Measurements from ENCODE around the gene ABLIM1.

ABLIM1 gene

DNA sequence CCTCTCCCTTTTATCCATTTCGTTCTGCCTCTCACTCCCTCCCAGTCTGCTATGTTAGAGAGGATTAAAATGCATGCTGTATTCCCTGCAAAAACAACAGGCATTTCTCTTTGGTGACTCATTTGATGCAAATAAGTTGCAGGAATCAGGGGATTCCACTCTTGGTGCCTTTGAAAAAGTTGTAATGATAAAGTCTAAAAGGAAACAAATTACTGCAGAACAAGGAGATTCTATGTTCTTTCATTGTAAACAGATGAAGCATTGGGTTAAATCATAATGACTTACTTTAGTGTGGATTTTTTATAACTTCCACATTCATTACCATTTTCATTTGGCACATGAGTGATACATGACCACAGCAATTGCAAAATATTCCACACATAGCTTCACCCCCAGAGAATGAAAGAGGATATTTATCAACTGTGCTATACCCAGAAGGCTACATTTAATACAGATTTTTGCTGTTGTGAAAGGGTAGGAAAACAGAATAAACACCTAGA is 33.4 kb upstream of the ABLIM1 start:
- Histone ChIP-seq H3K27me3 (no peaks in the 10 kb centered on the region), H3K27ac (no peak overlapping the region), H3K4me1 (peaks cover 0 to 10% (median 5%) of the 10 kb centered on the region in 10 experiments; a peak in 8 of 20 replicates), H3K9ac (no peak overlapping the region), H3K9me3 (replicated peaks in 1 of 11) (peaks cover 0 to 6% (median 0%) of the 10 kb centered on the region in 11 experiments; a peak in 2 of 22 replicates), H3K4me2 (peak overlapping the region in 1 of 11 experiments; percentile 13; a peak in 1 of 22 replicates), H3K36me3 (no peaks in the 10 kb centered on the region), H4K20me1 (no peaks in the 10 kb centered on the region), H3K4me3 (no peak overlapping the region)
- TF ChIP-seq Cebpa-rat (IDR thresholded peaks at IDR 0.05) = no peak

DNA sequence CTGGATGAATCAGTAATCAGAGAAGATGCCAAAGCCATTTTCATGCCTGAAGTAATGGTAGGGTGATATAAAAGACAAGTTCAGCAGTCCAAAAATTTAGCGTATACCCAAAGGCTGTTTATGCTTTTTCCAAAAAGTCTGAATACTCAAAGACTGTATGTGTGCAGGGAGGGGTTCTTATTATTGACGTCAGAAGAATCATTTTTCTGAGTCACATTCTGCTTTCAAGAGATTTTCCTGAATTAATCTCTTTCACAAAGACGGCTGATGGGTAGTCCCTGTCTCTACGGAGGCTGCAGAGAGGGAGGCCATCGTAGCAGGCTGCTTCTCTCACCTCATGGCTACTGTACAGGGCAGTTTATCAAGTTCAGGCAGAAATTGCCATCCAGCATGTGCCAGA is 30.7 kb upstream of the ABLIM1 start:
- H4K20me1 ChIP-seq = no peaks in the 10 kb centered on the region
- H3K4me3 ChIP-seq = no peak overlapping the region
- H3K36me3 ChIP-seq = no peaks in the 10 kb centered on the region
- H3K27ac ChIP-seq = no peak overlapping the region
- peaks cover 0 to 14% (median 0%) of the 10 kb centered on the region in 10 experiments; a peak in 5 of 20 replicates for H3K4me1 ChIP-seq
- H3K4me2 ChIP-seq = no peak overlapping the region
- no peaks in the 10 kb centered on the region for H3K9me3 ChIP-seq (replicated peaks in 1 of 11)
- no peaks in the 10 kb centered on the region for H3K27me3 ChIP-seq
- H3K9ac ChIP-seq = no peak overlapping the region
- TF ChIP-seq Cebpa-rat (IDR thresholded peaks at IDR 0.05) = no peak

DNA sequence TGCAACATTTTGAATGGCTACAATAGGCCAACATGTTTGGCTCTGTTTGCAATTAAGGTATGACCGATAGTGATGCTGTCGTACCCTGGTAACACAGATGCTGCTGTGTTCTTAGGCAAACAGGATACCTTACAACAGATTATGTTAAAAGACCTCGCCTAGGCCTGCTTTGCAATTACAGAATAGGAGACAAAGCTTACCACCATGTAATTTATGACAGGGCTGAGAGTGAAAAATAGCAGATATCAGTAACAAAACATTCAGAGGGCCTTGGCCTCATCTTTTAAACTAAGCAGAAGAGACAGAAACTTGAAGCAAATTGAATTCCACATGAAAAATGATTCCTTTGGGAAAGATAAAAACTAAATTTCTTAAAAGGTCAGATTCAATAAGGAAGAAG is 29.4 kb upstream of the ABLIM1 start:
- Histone ChIP-seq H3K36me3 (no peaks in the 10 kb centered on the region), H3K9me3 (replicated peaks in 1 of 11) (no peaks in the 10 kb centered on the region), H3K4me3 (no peak overlapping the region), H3K27ac (no peak overlapping the region), H3K4me1 (peaks cover 0 to 14% (median 0%) of the 10 kb centered on the region in 10 experiments; a peak in 5 of 20 replicates), H3K9ac (no peak overlapping the region), H3K27me3 (no peaks in the 10 kb centered on the region), H3K4me2 (no peak overlapping the region), H4K20me1 (no peaks in the 10 kb centered on the region)
- no peak for TF ChIP-seq Cebpa-rat (IDR thresholded peaks at IDR 0.05)

DNA sequence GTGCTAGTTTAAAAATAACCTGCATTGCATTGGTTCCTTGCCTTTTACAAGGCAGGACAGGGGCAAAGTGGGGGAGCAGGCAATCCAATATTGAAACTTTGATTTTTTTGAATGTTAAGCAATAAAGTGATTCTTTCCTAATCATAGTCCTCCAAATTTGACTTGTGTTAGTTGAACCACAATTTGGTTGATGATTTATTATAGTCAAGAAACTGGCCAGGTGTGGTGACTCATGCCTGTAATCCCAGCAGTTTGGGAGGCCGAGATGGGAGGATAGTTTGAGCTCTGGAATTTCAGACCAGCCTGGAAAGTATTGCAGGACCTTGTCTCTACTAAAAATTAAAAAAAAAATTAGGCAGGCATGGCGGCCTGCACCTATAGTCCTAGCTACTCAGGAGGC is 27.9 kb upstream of the ABLIM1 start:
- Histone ChIP-seq H3K9me3 (replicated peaks in 1 of 11) (no peaks in the 10 kb centered on the region), H3K4me2 (0 out of 22 replicates have a peak overlapping the region, but pooled peaks of 1 of the 11 experiments have one; percentile 10), H4K20me1 (no peaks in the 10 kb centered on the region), H3K9ac (no peak overlapping the region), H3K27me3 (no peaks in the 10 kb centered on the region), H3K4me1 (peaks cover 0 to 6% (median 0%) of the 10 kb centered on the region in 10 experiments; a peak in 1 of 20 replicates), H3K27ac (no peak overlapping the region), H3K4me3 (no peak overlapping the region), H3K36me3 (no peaks in the 10 kb centered on the region)
- TF ChIP-seq Cebpa-rat (IDR thresholded peaks at IDR 0.05) = no peak

DNA sequence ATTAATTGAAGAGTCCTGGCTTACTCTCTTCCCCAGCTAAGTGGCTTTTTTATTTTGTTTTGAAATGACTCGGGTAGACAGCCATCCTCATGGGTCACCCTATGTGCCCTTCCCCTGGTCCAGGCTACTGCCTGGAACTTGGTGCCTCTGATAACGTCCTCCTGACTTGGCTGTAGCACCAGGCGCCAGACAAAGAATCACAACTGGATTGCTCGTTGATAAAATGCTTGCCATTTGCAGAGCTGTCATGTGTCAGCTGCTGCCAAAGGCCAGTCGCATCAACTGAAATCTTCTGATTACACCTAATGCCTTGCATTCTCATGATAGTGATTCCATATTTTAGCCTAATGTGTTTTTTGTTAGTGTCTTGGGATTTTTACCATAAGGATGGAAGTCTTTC is 27.4 kb upstream of the ABLIM1 start:
- Histone ChIP-seq H4K20me1 (no peaks in the 10 kb centered on the region), H3K36me3 (no peaks in the 10 kb centered on the region), H3K4me3 (no peak overlapping the region), H3K4me2 (no peak overlapping the region), H3K4me1 (peaks cover 0 to 6% (median 0%) of the 10 kb centered on the region in 10 experiments; a peak in 1 of 20 replicates), H3K27ac (no peak overlapping the region), H3K9me3 (replicated peaks in 1 of 11) (no peaks in the 10 kb centered on the region), H3K27me3 (no peaks in the 10 kb centered on the region), H3K9ac (no peak overlapping the region)
- TF ChIP-seq Cebpa-rat (IDR thresholded peaks at IDR 0.05) = no peak

DNA sequence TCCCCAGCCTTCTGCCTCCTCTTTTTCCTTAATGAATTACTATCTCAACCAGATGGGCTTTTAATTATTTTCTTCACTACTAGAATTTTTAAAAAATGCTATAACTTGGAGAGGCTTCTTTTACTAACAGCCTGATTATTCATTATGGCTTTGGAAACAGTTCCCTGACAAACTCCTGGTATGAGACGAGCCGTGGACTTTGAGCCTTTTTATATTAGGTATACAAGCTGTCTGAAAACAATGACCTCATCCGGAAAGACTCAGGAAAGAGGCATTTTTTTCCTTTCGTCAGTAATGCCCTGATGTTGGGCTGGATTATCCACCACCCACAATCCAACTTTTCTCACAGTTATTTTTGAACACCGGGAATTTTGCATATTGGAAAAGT is 26.7 kb upstream of the ABLIM1 start:
- no peak overlapping the region for H3K9ac ChIP-seq
- no peaks in the 10 kb centered on the region for H3K27me3 ChIP-seq
- no peaks in the 10 kb centered on the region for H4K20me1 ChIP-seq
- no peak overlapping the region for H3K4me3 ChIP-seq
- H3K4me1 ChIP-seq = peaks cover 0 to 6% (median 0%) of the 10 kb centered on the region in 10 experiments; a peak in 1 of 20 replicates
- H3K27ac ChIP-seq = no peak overlapping the region
- no peaks in the 10 kb centered on the region for H3K36me3 ChIP-seq
- no peak overlapping the region for H3K4me2 ChIP-seq
- TF ChIP-seq Cebpa-rat (IDR thresholded peaks at IDR 0.05) = no peak
- no peaks in the 10 kb centered on the region for H3K9me3 ChIP-seq (replicated peaks in 1 of 11)

DNA sequence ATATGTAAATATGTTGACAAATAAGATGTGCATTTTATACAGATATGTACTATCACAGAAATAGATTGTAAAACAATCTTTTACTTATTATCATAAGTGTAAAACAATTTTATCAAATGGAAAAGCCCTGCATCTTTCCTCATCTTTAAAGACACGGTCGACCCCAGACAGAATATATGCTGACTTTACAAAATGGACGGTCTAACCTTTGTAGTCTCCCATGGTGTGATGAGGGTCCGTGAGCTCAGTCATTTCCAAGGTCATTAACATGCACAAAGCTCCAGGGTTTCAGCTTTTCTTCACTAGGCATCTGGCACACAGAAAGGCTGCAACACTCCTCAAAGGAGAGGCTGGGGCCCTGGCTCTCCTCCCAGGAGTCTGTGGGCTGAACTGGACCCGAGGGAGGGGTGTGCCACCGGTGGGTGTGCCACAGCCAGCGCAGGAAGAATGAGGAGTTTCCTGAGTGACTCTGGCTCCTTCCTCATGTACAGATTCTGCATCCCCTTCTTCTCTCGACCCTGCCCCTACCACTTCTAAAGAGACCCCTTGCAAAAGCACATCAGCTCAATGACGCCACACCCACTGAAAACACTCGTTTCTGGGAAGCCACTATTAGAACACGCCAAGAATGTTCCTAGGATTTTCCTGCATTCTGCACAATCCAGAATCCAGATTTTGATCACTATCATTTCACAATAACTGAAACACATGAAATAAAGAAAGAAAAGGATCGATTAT is 26.2 kb upstream of the ABLIM1 start:
- H3K9ac ChIP-seq = no peak overlapping the region
- no peak overlapping the region for H3K27ac ChIP-seq
- peak overlapping the region in 1 of 11 experiments; percentile 33; a peak in 1 of 22 replicates for H3K4me2 ChIP-seq
- no peak overlapping the region for H3K4me3 ChIP-seq
- TF ChIP-seq Cebpa-rat (IDR thresholded peaks at IDR 0.05) = no peak
- H3K9me3 ChIP-seq (replicated peaks in 1 of 11) = no peaks in the 10 kb centered on the region
- H3K4me1 ChIP-seq = peaks cover 0 to 6% (median 0%) of the 10 kb centered on the region in 10 experiments; a peak in 1 of 20 replicates
- no peaks in the 10 kb centered on the region for H3K36me3 ChIP-seq
- no peaks in the 10 kb centered on the region for H3K27me3 ChIP-seq
- no peaks in the 10 kb centered on the region for H4K20me1 ChIP-seq

DNA sequence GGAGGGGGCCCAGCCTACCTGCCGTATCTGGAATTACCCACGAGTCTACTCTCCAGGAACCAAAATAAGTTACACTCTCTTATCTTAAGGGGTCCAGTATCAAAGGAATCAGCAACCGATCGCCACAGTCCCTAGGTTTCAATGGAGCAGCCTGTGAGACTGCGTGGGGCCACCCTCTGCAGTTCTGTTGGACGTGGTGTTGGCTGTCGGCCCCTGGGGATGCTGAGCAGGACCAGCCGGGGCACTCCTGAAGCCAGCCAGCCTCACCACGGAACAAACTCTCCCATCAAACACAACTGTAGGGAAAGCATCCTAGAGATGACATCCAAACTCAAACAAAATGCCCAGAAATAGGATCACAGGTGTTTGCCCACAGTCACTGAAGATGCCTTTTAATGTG is 25.5 kb upstream of the ABLIM1 start:
- TF ChIP-seq Cebpa-rat (IDR thresholded peaks at IDR 0.05) = no peak
- Histone ChIP-seq H3K9ac (no peak overlapping the region), H3K4me1 (peaks cover 0 to 6% (median 0%) of the 10 kb centered on the region in 10 experiments; a peak in 1 of 20 replicates), H3K27ac (no peak overlapping the region), H3K36me3 (no peaks in the 10 kb centered on the region), H4K20me1 (no peaks in the 10 kb centered on the region), H3K27me3 (no peaks in the 10 kb centered on the region), H3K9me3 (replicated peaks in 1 of 11) (no peaks in the 10 kb centered on the region), H3K4me3 (no peak overlapping the region), H3K4me2 (no peak overlapping the region)

DNA sequence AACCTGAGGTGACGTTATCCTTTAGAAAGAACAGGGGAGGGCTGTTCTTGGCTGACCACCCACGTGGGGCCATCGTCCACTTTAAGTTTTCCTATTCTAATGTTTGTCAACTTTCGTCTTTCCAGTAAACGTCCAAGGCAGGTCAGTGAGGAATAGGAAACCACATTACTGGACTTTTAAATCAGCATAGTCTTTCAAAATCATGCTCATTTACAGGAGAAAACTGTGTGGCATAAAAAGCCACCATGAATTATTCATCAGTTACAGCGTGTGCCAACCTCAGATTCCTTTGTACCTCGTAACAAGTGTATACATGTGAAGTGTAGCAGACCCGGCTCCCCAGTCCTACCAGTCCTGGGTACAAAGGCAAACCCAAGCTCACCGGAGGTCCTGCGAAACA is 25.1 kb upstream of the ABLIM1 start:
- H3K9me3 ChIP-seq (replicated peaks in 1 of 11) = no peaks in the 10 kb centered on the region
- TF ChIP-seq Cebpa-rat (IDR thresholded peaks at IDR 0.05) = no peak
- no peak overlapping the region for H3K4me2 ChIP-seq
- H4K20me1 ChIP-seq = no peaks in the 10 kb centered on the region
- H3K4me3 ChIP-seq = no peak overlapping the region
- no peak overlapping the region for H3K27ac ChIP-seq
- H3K9ac ChIP-seq = no peak overlapping the region
- peaks cover 0 to 6% (median 0%) of the 10 kb centered on the region in 10 experiments; a peak in 1 of 20 replicates for H3K4me1 ChIP-seq
- no peaks in the 10 kb centered on the region for H3K36me3 ChIP-seq
- H3K27me3 ChIP-seq = no peaks in the 10 kb centered on the region

DNA sequence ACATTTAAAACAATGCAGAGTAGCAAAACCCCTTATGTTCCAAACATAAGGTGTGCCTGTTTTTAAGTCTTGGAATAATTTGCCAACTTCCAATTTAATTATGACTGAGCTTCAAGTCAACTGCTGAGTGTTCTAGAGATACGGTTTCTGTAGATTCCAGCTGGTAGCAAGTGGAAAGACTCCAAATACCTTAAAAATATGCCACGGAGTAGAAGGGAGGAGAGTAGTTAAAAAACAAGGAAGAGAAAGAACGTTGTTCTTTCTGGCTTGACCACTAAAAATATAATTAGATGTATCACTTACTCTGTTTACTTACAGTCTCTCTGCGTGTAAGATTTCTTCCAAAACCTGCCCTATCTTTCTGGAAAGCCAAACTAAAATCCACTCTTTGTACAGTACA is 24.5 kb upstream of the ABLIM1 start:
- Histone ChIP-seq H3K9ac (no peak overlapping the region), H3K4me3 (no peak overlapping the region), H3K4me1 (peaks cover 0 to 6% (median 0%) of the 10 kb centered on the region in 10 experiments; a peak in 1 of 20 replicates), H4K20me1 (no peaks in the 10 kb centered on the region), H3K4me2 (no peak overlapping the region), H3K27ac (no peak overlapping the region), H3K36me3 (no peaks in the 10 kb centered on the region), H3K9me3 (replicated peaks in 1 of 11) (no peaks in the 10 kb centered on the region), H3K27me3 (no peaks in the 10 kb centered on the region)
- TF ChIP-seq Cebpa-rat (IDR thresholded peaks at IDR 0.05) = no peak

Measured in BLaER1 treated with 17β-estradiol and CSF1 and Interleukin-3, amounts not matched to agents 10 nM and 100 nM (cell line).